Medulla oblongata (tissue), 1 donor: ENCODE data around the gene BCL7A.

Experiments used
- DNase-seq: peaks from one replicate; pipeline ENCODE4 v3.0.0-alpha.2; 2015; ENCODE audit errors: extremely low spot score

BCL7A gene

GRCh38 chr12:122078141-122079032 is 56.7 kb downstream of the BCL7A start, which contains the start of gene MLXIP:
MLXIP (plus strand) TSS chr12:122078756; CDS start chr12:122078854, 98 bp downstream.
- DNase-seq: peak; percentile 93

- DNase-seq: no peak
Measured at GRCh38 chr12:122079033-122079531, 57.4 kb downstream of the BCL7A start.

- DNase-seq: no peak
Measured at GRCh38 chr12:122079532-122080081, 57.9 kb downstream of the BCL7A start.

- DNase-seq: peak; percentile 88
Measured at GRCh38 chr12:122080149-122081082, 58.7 kb downstream of the BCL7A start.

- peak; percentile 63 for DNase-seq
Measured at GRCh38 chr12:122081083-122081696, 59.5 kb downstream of the BCL7A start.

- DNase-seq: peak; percentile 73
Measured at GRCh38 chr12:122081697-122082221, 60.1 kb downstream of the BCL7A start.

GRCh38 chr12:122082621-122083356 is 61.1 kb downstream of the BCL7A start:
- no peak for DNase-seq

GRCh38 chr12:122084857-122085405 is 63.2 kb downstream of the BCL7A start:
- DNase-seq: no peak

GRCh38 chr12:122085591-122085990 is 63.9 kb downstream of the BCL7A start:
- DNase-seq: no peak

- DNase-seq: no peak
Measured at GRCh38 chr12:122086116-122086515, 64.4 kb downstream of the BCL7A start.

- DNase-seq: no peak
Measured at GRCh38 chr12:122086641-122087285, 65.1 kb downstream of the BCL7A start.

- DNase-seq: no peak
Measured at GRCh38 chr12:122087431-122088178, 65.9 kb downstream of the BCL7A start.

- no peak for DNase-seq
Measured at GRCh38 chr12:122088179-122088810, 66.6 kb downstream of the BCL7A start.

- DNase-seq: peak; percentile 60
Measured at GRCh38 chr12:122089077-122089476, 67.4 kb downstream of the BCL7A start.

- DNase-seq: no peak
Measured at GRCh38 chr12:122090759-122091515, 69.3 kb downstream of the BCL7A start.

- no peak for DNase-seq
Measured at GRCh38 chr12:122093098-122093883, 71.6 kb downstream of the BCL7A start.
